Parathyroid adenoma (tissue), 2 donors: ENCODE measurements around the gene RO60.

ENCODE experiments used
- H2AFZ ChIP-seq: fragments of 300-600 bp; sonication (generic); one replicate; pipeline ENCODE4 v1.7.0; 2017; ENCODE audit warnings: antibody characterized with exemption, mild to moderate bottlenecking
- H3K27ac ChIP-seq: fragments of 300-600 bp; sonication (generic); one replicate; pipeline ENCODE4 v1.7.0; 2017
- H3K27me3 ChIP-seq: fragments of 300-600 bp; sonication (generic); one replicate; pipeline ENCODE4 v1.7.0; 2017; ENCODE audit warnings: low read length; ENCODE audit not compliant: control insufficient read depth, insufficient read depth
- H3K36me3 ChIP-seq: fragments of 300-600 bp; sonication (generic); one replicate; pipeline ENCODE4 v1.7.0; 2017; ENCODE audit warnings: low read length; ENCODE audit not compliant: control insufficient read depth, insufficient read depth
- H3K4me1 ChIP-seq: fragments of 300-600 bp; sonication (generic); one replicate; pipeline ENCODE4 v1.7.0; 2017; ENCODE audit warnings: control low read depth
- H3K4me2 ChIP-seq: fragments of 300-600 bp; sonication (generic); one replicate; pipeline ENCODE4 v1.7.0; 2017; ENCODE audit warnings: low read length
- H3K4me3 ChIP-seq: fragments of 300-600 bp; sonication (generic); one replicate; pipeline ENCODE4 v1.7.0; 2017; ENCODE audit warnings: low read depth, low read length
- H3K79me2 ChIP-seq: fragments of 300-600 bp; sonication (generic); one replicate; pipeline ENCODE4 v1.7.0; 2017; ENCODE audit warnings: control low read depth
- H3K9ac ChIP-seq: fragments of 300-600 bp; sonication (generic); one replicate; pipeline ENCODE4 v1.7.0; 2017; ENCODE audit warnings: mild to moderate bottlenecking
- H3K9me3 ChIP-seq: fragments of 300-600 bp; sonication (generic); one replicate; pipeline ENCODE4 v1.7.0; 2017; ENCODE audit warnings: low read length; ENCODE audit not compliant: control insufficient read depth
- CTCF ChIP-seq: fragments of 300-600 bp; sonication (generic); IDR thresholded peaks from one replicate; pipeline ENCODE4 v1.7.0; 2017; ENCODE audit warnings: antibody characterized with exemption, mild to moderate bottlenecking
- donor health status: primary hyperparathyroidism.

Gene RO60

DNA sequence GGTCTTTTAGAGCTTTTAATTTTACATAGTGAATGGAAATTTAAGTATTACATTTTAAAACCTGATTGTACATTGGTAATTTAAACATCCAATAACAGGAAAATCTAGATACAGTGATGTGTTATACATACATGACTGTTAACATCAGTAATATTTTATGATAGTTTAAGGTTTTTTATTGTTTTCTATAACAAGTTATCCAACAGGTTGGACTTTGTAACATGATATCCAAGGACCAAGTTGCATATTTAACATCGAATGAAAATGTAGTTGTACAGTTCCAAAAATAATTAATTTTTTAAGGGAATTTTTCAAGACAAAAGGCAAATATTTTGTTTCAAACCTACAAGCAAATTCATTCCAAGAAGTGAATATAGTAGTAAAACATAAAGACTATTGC is 31.5 kb downstream of the RO60 start:
- H3K4me2 ChIP-seq, result no peak overlapping the region
- H3K4me3 ChIP-seq, result no peak overlapping the region
- H2AFZ ChIP-seq, result no peak overlapping the region
- TF ChIP-seq CTCF, result no peak
- H3K4me1 ChIP-seq, result no peaks in the 10 kb centered on the region
- no peak overlapping the region for H3K9ac ChIP-seq
- H3K27me3 ChIP-seq, result no peaks in the 10 kb centered on the region
- H3K9me3 ChIP-seq, result no peaks in the 10 kb centered on the region
- H3K79me2 ChIP-seq, result no peaks in the 10 kb centered on the region
- H3K27ac ChIP-seq, result no peak overlapping the region
- no peaks in the 10 kb centered on the region for H3K36me3 ChIP-seq

- Histone ChIP-seq H3K9me3 (no peaks in the 10 kb centered on the region), H2AFZ (no peak overlapping the region), H3K4me3 (no peak overlapping the region), H3K4me1 (no peaks in the 10 kb centered on the region), H3K27ac (no peak overlapping the region), H3K9ac (no peak overlapping the region), H3K79me2 (no peaks in the 10 kb centered on the region), H3K27me3 (no peaks in the 10 kb centered on the region), H3K36me3 (no peaks in the 10 kb centered on the region), H3K4me2 (no peak overlapping the region)
- no peak for TF ChIP-seq CTCF
Measured at GRCh38 chr1:193094112-193094511, 34.7 kb downstream of the RO60 start.

GRCh38 chr1:193102662-193103061 is 43.2 kb downstream of the RO60 start:
- Histone ChIP-seq H3K4me1 (no peaks in the 10 kb centered on the region), H3K4me2 (no peak overlapping the region), H3K36me3 (no peaks in the 10 kb centered on the region), H3K9me3 (no peaks in the 10 kb centered on the region), H3K27ac (no peak overlapping the region), H3K4me3 (no peak overlapping the region), H3K79me2 (peaks cover 4% of the 10 kb centered on the region), H2AFZ (no peak overlapping the region), H3K27me3 (no peaks in the 10 kb centered on the region), H3K9ac (no peak overlapping the region)
- no peak for TF ChIP-seq CTCF

DNA sequence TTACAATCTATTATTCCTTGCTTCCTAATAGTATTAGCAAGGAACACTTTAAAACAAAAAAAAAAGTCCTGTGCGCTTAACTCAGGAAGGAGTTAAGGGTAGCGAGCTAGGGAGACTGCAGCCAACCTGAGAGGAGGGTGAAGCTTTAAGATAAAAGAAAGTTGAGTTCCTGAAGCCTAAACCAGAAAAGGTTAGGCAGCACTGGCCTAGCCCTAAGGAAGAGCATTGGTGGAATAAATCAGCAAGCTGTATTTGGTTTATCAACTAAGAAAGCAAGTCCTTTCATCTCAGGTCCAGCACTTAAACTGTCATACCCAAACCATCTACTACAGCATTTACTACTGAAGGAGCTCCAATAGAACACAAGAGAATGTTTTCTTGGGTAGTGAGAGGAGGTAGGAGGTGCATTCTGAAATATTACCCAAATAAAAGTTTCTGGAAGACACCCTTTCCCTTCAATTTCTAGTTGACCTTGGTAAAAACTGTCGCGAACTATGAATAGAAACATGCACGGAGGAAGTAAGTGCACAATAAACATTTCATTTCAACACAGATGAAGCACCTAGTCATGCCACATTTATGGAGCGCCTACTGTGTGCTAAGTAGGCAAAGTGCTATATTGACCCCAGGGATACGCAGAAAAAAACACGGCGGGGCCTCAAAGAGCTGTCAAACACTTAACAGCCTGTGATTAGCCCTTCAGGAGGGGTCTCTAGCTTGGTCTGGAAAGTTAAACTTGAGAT is 44.5 kb downstream of the RO60 start:
- H3K4me2 ChIP-seq, result peak overlapping the region; percentile 91
- no peaks in the 10 kb centered on the region for H3K27me3 ChIP-seq
- no peak for TF ChIP-seq CTCF
- H3K36me3 ChIP-seq, result no peaks in the 10 kb centered on the region
- peaks cover 4% of the 10 kb centered on the region for H3K79me2 ChIP-seq
- H3K4me1 ChIP-seq, result no peaks in the 10 kb centered on the region
- H3K27ac ChIP-seq, result peak overlapping the region; percentile 72
- H3K9ac ChIP-seq, result no peak overlapping the region
- peak overlapping the region; percentile 77 for H3K4me3 ChIP-seq
- H3K9me3 ChIP-seq, result no peaks in the 10 kb centered on the region
- H2AFZ ChIP-seq, result peak overlapping the region; percentile 74

DNA sequence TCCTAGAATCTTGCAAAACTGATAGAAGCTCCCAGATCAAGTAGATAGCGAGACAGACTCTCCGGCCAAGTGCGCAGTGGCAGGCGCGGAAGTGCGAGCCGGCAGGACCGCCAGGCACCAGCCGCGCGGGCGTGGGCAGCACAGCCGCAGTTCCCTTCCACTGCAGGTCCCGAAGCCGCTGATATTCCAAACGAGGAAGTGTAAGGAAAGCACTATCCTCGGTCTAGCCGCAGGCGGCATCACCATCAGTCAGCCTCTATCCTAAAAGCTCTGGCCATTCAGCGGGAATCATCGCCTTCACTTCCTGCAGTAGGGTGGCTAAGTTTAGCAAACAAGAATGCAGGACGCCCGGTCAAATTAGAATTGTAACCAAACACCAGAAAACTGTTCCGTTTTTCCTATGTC is 45.1 kb downstream of the RO60 start:
- no peaks in the 10 kb centered on the region for H3K36me3 ChIP-seq
- H3K9ac ChIP-seq, result no peak overlapping the region
- H2AFZ ChIP-seq, result peak overlapping the region; percentile 74
- peak overlapping the region; percentile 77 for H3K4me3 ChIP-seq
- H3K79me2 ChIP-seq, result peaks cover 4% of the 10 kb centered on the region
- H3K4me1 ChIP-seq, result no peaks in the 10 kb centered on the region
- TF ChIP-seq CTCF, result no peak
- H3K27me3 ChIP-seq, result no peaks in the 10 kb centered on the region
- H3K9me3 ChIP-seq, result no peaks in the 10 kb centered on the region
- H3K27ac ChIP-seq, result peak overlapping the region; percentile 72
- peak overlapping the region; percentile 91 for H3K4me2 ChIP-seq
